ENCODE results near the gene FBXO21. TPM values are rescaled to one million over a fixed set of nuclear protein-coding genes. Genes with fewer than 3 reads are reported as not detected.

FBXO21 gene
- total and polyA plus RNA-seq, 2 of the 13 experiments (the other 11 are each of a cell fraction or from before 2014, with no cell fraction given), result 15.6 to 32.5 TPM

DNA sequence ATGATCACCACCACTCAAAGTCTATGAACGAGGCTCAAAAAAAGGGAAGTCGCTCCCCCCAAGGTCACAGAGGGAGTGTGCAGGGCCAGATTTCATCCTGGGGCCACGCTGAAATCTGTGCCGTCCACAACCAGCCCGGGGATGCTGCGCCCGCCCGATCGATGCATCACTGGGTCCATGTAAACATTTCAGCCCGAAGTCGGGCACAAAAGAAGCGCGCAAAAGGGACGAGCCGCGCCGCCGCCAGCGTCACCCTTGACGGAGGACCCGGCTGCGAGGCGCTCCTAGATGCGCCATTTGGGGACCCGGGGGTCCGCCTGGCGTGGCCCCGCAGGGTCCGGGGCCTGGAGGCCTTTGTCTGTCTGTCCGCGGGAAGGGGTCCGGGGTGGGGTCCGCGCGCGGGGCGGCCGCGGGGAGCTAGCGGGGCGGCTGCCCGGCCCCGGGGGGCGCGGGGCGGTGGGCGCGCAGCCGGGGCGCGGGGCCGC, 503 bp downstream of the FBXO21 start (continued):
- TF ChIP-seq ZNF281 (CRISPR knock-in tag; IDR thresholded peaks at IDR 0.05; ENCODE audit: borderline replicate concordance), result no peak
- no peak for TF ChIP-seq SMARCE1 (IDR thresholded peaks at IDR 0.05; ENCODE audit: borderline replicate concordance)
- TF ChIP-seq EHMT2 (IDR thresholded peaks at IDR 0.05; ENCODE audit: borderline replicate concordance, low read depth, low read length), result no peak
- TF ChIP-seq NONO (IDR thresholded peaks at IDR 0.05), result no peak
- TF ChIP-seq NONO (CRISPR knock-in tag; conservative IDR thresholded peaks at IDR 0.05), result no peak
- no peak for TF ChIP-seq FOXP1 (IDR thresholded peaks at IDR 0.05)
- TF ChIP-seq FOXP1 (CRISPR knock-in tag; IDR thresholded peaks at IDR 0.05), result peak; percentile 43; the same call in 1 of the 2 replicates
- TF ChIP-seq HIVEP1 (CRISPR knock-in tag; IDR thresholded peaks at IDR 0.05), result no peak
- no peak for TF ChIP-seq CEBPB (IDR thresholded peaks at IDR 0.05; ENCODE audit: borderline replicate concordance, low read depth, low read length)
- TF ChIP-seq ZNF740 (CRISPR knock-in tag; IDR thresholded peaks at IDR 0.05), result peak; percentile 27; the same call in 1 of the 2 replicates
- TF ChIP-seq, protein P1, sequence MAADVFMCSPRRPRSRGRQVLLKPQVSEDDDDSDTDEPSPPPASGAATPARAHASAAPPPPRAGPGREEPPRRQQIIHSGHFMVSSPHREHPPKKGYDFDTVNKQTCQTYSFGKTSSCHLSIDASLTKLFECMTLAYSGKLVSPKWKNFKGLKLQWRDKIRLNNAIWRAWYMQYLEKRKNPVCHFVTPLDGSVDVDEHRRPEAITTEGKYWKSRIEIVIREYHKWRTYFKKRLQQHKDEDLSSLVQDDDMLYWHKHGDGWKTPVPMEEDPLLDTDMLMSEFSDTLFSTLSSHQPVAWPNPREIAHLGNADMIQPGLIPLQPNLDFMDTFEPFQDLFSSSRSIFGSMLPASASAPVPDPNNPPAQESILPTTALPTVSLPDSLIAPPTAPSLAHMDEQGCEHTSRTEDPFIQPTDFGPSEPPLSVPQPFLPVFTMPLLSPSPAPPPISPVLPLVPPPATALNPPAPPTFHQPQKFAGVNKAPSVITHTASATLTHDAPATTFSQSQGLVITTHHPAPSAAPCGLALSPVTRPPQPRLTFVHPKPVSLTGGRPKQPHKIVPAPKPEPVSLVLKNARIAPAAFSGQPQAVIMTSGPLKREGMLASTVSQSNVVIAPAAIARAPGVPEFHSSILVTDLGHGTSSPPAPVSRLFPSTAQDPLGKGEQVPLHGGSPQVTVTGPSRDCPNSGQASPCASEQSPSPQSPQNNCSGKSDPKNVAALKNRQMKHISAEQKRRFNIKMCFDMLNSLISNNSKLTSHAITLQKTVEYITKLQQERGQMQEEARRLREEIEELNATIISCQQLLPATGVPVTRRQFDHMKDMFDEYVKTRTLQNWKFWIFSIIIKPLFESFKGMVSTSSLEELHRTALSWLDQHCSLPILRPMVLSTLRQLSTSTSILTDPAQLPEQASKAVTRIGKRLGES (CRISPR knock-in tag; IDR thresholded peaks at IDR 0.05; ENCODE audit: borderline replicate concordance), result no peak
- no peak for TF ChIP-seq LCORL (IDR thresholded peaks at IDR 0.05)
- peak; percentile 40; the same call in 1 of the 2 replicates for TF ChIP-seq LCORL (CRISPR knock-in tag; IDR thresholded peaks at IDR 0.05)
- no peak for TF ChIP-seq ATM (IDR thresholded peaks at IDR 0.05; ENCODE audit: borderline replicate concordance)
- TF ChIP-seq ZNF430 (CRISPR knock-in tag; IDR thresholded peaks at IDR 0.05), result no peak
- TF ChIP-seq ZNF609 (CRISPR knock-in tag; IDR thresholded peaks at IDR 0.05; ENCODE audit: borderline replicate concordance), result no peak
- no peak for TF ChIP-seq CENPT (CRISPR knock-in tag; IDR thresholded peaks at IDR 0.05; ENCODE audit: low read depth)
- peak; percentile 95 for TF ChIP-seq HMG20B (CRISPR knock-in tag; conservative IDR thresholded peaks at IDR 0.05)
- TF ChIP-seq ZNF562 (CRISPR knock-in tag; IDR thresholded peaks at IDR 0.05; ENCODE audit: borderline replicate concordance), result no peak
- no peak for TF ChIP-seq ELF1 (CRISPR knock-in tag; IDR thresholded peaks at IDR 0.05)
- TF ChIP-seq ZNF580 (CRISPR knock-in tag; IDR thresholded peaks at IDR 0.05; ENCODE audit: borderline replicate concordance, low read depth), result no peak

All from HepG2 (cell line).